Left renal pelvis (tissue), 4 donors: ENCODE data around the gene ARID2. TPM values are rescaled to one million over a fixed set of nuclear protein-coding genes. Genes with fewer than 3 reads are reported as not detected.

Source experiments
- DNase-seq, 4 donors: peaks; one replicate each; pipeline ENCODE4 v3.0.0-alpha.2; 2013; ENCODE audit warnings: low read depth in 4 of 4, low spot score in 3 of 4
- polyA plus RNA-seq, 4 donors: library from polyadenylated mRNA; unstranded; fragments of 120-200 nt; gene quantifications; one replicate each; pipeline ENCODE4 v1.2.1, GENCODE V29; 2013; ENCODE audit not compliant: insufficient read length in 4 of 4

The ARID2 gene
- polyA plus RNA-seq, 4 donors, result 29.8 to 40.7 (median 37.9) TPM

DNA sequence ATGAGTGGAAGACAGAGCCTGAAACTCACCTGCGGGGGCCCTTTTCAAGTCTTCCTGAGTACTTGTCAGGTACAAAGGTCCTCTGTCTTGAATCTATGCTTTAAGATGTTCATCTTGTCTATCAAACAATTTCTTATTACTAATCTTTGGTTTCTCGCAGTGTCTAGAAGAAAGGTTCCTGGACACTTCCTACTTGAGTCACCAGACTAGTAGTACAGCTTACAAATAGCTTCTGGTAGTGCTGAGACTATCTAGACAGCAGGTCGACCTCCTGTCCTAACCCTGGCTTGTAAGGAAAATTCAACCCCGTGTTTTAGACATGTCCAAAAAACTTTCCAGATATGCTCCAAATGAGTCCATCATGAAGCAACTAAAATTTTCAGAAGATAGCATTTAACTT, 11.2 kb upstream of the ARID2 start:
- DNase-seq, result no peak

DNA sequence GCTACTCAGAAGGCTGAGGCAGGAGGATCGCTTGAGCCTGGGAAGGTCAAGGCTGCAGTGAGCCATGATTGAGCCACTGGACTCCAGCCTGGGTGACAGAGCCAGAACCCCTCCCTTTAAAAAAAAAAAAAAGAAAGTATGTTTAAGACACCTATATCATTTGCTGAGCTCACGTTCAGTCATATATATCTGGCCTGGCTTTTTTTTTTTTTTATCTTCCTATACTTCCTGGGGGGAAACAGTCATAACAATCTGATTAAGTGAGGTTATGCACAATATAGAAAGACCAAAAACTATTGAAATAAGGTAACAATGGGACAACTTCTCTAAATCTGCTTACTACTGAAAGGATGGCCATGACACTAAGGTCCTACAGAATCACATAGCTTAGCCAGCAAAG, 9.4 kb upstream of the ARID2 start:
- no peak for DNase-seq

DNA sequence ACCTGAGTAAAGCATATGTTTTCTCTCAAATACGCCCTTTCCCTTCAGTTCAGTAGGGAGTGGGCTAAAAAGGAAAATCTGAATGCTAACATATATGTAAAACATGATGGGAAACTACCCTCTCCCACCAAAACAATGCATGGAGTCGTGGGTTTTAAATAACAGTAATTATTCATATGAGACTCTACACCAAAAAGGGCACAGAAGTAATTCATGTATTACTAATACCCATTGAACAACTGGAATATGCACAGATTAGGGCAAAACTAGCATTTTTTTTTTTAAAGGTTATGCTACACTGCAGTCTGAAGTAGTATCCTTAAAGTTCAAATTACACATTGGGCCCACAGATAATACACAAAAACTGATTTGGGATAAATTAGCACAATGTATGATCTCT, 8.1 kb upstream of the ARID2 start:
- no peak for DNase-seq

DNA sequence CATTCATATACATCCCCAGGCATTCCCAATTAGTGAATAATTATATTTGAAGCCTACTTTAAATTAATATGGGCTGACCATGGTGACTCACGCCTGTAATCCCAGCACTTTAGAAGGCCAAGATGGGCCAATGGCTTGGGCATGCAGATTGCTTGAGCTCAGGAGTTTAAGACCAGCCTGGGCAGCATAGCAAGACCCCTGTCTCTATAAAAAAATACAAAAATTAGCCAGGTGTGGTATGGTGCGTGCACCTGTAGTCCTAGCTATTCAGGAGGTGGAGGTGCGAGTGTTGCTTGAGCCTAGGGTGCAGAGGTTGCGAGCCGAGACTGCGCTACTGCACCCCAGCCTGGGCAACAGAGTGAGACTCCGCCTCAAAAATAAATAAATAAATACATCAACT, 7.6 kb upstream of the ARID2 start:
- no peak for DNase-seq

DNA sequence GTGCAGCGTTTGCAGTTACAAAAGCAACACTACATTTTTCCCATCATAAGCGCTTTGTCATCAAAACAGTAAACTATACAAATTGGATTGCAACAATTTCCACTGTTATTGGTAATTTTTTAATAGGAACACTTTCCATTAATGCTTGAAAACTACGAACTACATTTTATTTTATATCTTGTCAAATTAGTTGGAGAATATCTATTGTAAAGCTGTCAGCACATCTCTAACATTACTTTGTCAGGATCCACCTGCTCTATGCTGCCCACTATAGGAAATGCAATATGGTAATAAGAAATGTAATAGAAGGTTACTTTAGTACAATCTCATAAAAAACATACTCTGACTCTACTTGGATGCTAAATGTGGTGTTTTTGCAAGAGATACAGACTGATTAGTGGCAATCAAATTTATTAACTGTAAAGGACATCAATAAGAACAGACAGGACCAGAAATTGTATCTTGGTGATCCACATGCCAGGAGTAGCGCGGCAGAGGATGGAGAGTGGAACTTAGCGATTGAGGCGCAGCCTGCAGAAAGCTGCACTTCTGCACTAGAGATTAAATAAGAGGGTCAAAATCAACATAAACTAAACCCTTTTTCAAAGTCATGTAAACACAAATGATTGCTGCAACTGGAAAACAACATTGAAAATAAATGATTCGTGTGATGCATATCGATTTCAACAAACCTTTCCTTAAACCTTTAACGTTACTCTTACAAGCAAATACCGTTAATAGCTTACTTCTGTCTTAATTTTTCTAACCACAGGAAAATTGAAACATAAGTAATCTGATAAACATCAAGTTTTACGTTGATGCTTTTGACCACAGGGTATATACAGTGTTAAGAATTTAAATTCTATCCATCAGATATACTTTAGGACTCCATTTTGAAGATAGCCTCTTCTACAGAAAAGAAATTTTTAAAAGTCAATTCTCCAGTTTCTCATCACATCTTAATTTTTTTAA, 3.6 kb upstream of the ARID2 start:
- peak in 1 of 4 donors; percentile 59 for DNase-seq

DNA sequence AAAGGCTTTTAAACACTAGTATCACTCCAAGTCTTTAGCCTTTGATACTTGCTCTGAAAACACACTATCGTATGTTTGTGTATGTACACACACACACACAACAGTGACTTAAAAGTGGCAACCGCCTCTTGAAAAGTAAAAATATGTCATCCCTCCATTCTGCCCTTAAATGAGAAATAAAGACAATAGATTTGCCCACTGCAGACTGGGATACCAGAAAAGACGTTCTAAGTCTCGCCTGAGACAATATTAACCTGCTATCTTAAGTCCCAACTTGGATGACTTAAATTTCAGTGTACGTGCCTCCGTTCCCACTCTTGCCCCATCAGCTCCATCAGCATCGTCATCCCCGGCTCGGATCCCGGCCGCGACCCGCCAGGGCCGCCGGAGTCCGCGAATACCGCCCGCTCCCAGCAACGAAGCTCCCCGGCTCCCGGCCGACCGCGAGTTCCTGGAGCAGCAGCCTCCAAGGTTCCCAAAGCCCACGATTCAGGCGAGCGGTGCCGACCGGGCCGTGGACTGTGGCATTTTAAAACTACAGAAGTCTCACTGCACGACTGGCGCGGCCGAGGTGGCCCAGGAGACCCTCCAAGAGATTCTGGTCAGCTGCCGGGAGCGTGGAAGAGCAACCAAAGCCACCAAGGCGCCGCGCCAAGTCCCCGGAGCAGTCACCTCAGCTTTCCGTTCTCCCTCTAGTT, 2.8 kb upstream of the ARID2 start:
- no peak for DNase-seq

DNA sequence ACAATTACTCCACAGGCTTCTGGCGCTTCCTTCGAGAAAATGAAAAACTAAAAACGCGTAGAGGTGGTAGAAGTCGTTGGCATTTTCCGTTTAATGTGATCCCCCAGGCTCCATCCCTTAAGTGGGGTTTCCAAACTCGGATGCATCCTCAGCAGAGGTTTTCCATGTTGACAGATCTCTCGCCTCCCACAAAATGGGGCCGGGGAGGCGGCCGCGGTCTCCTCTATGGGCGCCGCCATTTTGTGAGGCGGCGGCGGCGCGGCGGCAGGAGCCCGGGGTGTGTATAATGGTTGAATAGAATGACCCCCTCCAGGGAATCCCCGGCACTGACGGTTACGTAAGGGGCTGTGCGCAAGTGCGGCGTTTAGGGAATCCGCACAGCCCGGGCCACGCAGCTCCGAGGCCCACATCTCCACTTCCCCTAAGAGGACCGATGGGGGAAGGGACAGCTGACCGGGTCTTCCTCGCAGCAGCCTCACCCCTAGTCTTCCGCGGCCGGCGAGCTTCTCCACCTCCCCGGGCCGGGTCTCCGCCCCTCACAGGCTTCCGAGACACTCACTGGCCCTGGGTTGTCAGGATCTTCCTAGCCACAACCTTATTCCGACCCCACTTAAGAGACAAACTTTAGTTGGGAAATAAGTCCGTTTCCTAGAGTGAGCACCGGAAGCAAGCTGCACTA, 2.1 kb upstream of the ARID2 start:
- peak; percentile 89 to 95 (median 91) for DNase-seq

DNA sequence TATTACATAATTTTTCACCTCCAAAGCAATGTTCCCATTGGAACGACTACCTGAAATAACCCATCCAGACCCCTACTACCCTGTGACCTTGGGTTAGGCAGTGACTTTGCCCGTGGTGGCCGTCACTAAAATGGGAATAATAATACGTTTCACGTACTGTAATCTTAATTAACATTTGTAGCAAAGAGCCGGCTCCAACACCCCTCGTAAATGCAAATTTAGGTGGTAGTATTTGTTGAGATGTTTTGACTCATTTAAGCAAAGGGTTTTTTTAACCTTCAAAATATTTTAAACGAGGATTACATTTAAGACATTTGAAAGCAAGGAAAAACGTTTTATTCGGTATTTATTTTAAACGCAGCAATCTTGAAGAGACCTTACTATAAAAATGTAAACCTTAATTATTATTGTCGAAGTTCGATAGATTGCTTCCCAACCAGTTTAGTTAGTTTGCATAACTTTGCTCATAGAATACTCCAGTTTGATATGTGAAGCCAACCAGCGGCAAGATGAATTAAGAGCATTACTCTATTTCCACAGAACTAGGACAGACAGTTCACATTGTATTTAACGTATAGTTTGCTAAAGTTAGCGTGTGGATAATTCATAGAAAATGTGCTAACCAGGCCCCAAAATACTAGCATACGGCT, 1.4 kb upstream of the ARID2 start:
- no peak for DNase-seq

DNA sequence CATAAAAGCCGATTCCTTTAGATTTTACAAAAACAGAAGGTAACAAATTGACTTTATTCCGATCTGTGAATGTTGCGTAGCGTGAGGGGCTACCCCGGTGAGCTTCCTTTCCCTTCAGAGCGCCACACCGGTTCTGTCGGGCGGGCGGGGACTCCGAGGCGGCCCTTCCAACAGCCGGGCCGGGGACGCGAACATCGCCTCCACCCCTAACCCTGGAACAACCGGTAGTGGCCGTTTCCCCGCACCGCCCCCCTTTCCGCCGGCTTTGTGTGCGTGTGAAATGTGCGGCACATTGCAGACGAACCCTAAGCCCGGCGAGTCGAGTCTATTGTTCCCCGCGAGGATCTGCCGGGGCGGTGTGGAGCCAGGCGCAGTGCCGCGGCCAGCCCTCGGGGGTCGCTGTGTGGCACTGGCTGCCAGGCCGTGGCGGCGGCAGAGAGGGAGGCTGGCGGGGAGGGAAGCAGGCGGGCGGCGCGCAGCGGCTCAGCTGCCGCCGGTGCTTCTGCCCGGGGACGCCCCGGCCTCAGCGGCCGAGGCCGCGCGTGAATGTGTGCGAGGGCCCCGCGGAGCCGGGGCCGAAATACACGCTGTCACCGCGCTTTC, 775 bp upstream of the ARID2 start:
- DNase-seq, result peak; percentile 84 to 94 (median 92)

DNA sequence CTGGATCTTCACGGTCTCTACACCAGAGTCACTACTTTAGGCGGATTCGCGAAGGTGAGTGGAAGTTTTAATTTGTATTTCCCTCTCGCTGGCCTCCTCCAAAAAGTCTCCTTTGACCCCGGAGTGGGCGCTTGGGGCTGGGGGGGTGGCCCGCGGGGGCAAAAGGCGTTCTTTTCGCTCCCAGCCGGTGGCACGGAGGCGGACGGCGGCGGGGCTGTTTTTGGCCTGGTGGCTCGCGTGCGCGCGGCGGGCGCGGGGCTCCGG, 510 bp downstream of the ARID2 start:
- peak in 1 of 4 donors; percentile 38 for DNase-seq

DNA sequence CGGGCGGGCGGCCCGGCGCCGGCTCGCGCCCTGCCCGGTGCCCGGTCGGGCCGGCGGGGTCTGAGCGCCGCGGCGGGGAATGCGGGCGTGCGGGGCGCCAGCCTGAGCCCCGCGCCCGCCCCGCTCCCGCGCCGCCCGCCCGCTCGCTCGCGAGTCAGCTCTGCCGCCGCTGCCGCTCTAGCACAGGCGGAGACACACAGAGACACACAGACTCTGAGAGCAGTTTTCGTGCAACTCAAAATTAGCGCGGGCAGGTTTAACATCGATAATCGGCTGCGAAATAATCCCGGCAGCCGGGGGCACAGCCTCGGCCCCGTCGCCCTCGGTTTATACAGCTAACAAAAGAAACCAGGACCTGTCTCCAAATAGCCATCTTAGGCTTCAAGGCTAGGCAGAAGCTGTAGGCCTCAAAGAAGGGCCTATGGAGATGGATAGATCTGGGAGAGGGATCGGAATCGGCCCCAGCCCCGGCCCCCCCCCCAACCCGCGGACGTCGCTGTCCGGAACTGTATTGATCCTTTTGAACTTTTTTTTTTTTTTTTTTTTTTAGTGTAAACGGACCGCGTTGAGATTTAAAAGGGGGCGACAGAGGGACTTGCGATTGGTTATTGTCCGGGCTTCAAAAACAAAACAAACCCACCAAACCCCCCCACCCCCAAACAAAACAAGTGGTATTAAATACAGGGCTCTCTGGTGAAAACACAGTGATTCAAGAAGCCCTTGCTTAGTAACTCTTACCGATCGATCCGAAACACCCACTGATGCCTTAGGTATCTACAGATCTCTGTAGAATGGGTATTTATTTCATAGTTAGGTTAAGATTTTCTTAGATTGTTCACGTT, 1.1 kb downstream of the ARID2 start:
- peak in 2 of 4 donors; percentile 51 to 61 for DNase-seq

DNA sequence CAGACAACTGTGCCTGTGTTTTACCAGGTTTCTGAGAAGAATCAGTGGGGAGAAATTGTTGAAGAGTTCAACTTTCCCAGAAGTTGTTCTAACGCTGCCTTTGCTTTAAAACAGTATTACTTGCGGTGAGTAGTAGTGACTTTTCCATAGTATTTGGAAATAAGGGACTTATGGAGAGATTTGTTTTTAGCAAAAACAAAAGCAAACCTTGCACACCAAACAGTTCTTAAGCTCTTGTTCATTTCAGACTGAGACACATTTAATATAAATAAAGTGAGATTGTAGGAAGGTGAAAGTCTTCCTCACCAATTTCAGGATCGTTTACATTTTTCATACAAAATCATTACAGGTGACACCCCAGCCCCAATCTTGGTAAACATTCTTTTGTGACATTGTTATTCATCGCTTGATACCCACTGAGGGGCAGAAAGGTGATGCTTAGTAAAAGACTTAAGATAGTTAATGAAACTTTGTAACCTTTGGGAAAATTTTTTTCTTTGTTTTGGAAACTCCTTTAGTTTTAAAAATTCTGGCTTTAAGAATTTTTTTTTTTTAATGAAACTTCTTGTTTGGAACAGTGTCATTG, 1.8 kb downstream of the ARID2 start:
- DNase-seq, result no peak

DNA sequence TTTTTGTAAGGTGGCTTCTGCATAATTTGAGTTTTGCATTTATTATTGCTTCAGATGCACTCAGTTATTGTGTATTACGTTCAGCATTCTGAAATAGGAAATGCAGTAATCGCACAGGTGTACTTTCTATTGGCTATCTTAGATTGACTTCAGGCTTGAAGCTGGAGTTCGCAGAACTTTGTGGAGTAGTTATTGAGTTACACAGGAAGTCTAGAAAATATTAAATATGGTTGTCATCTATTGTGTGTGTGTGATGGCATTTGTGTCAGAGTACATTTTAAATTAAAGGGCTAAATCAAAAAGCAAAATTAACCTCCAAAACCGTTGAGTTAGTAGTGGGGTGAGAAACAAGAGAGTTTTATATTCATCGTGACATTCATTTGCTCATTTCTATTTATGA, 2.7 kb downstream of the ARID2 start:
- no peak for DNase-seq

DNA sequence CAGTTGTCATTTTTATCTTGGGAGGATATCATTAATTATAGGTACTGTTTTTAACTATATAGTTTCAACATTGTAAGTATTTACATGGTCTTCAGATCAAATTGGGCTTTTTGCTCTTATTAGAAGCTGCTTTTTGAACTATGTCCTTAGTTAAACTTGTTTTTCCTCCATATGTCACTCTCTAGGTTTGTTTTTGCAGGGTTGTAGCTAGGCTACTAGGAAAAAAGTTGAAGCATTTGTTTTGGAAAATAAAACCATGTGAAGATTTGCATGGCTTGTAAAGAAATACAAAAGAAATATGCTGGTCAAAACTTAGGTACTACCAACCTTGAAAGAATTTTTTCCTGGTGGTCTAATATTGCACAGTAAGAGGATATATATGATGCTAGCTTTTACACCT, 3.4 kb downstream of the ARID2 start:
- DNase-seq, result no peak

DNA sequence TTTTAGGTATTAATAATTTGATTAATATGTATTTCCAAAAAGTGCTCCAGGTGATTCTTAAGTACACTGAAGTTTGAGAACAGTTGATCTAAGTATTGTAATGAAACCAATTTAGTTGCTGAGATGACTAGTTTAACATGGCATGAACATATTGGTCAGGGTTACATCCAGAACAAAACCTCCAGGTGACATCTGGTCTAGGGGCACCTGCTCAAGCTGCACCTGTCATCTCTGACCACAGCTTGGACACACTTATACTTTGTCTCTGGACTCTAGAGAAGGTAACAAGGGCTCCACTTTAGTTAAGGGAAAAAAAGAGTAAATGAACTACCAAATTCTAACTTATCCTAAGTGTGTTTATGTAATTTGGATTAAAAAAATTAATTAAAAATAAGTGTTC, 8.1 kb downstream of the ARID2 start:
- no peak for DNase-seq

DNA sequence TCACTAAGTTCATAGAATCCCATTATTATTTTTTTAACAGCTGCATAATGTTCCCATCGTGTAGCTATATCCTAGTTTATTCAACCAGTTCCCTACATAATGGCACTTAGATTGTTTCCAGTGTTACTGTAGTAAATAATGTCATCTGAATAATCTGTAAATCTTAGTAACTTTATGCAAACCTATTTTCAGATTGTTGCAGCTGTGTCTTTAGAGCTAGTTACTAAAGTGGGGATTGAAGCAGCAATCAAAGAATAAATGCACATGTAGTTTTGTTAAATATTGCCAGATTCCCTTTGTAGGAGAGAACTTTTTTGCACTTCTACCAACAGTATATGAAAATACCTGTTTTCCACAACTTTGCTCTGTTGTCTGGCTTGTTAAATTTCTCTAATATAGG, 13.1 kb downstream of the ARID2 start:
- no peak for DNase-seq

DNA sequence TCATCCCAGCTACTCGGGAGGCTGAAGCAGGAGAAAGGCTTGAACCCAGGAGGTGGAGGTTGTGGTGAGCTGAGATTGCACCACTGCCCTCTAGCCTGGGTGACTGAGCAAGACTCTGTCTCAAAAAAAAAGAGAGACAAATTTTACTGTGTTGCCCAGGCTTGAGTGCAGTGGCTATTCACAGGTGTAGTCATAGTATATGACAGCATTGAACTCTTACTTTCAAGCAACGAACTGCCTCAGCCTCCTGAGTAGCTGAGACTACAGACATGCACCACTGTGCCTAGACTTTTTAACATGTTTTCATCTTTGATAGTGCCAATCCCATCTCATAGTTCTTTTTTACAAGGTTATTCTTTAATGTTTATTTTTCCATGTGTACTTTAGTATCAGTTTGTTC, 13.7 kb downstream of the ARID2 start:
- no peak for DNase-seq

DNA sequence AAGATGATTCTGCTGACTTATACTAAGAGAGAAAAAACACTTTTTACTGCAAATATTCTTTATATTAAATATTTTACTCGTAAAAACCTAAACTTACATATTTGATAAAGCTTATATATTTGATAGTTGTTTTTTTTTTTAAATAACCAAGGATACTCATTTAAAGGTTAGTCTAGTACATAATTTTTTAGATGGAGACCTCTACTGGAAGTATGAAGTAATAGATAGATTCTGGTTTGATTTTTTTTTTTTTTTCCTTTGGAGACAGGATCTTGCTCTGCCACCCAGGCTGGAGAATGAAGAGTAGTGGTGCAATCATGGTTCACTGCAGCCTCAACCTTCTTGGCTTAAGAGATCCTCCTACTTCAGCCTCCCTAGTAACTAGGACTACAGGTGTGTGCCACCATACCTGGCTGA, 16.4 kb downstream of the ARID2 start:
- DNase-seq, result no peak

DNA sequence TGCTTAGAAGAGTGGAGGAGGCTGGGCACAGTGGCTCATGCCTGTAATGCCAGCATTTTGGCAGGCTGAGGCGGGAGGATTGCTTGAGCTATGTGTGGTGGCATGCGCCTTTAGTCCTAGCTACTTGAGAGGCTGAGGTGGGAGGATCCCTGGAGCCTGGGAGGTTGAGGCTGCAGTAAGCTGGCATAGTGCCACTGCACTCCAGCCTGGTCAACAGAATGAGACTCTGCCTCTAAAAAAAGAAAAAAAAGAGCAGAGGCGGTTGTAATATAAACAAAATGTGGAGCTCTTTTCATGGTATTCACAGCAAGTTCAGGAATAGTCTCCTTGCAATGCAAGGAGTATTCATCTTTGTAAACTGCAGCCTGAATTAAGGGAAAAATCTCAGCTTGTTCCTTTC, 27.2 kb downstream of the ARID2 start:
- DNase-seq, result no peak
